Left forelimb (tissue), 1 donor: ENCODE measurements around the gene INAFM1.

Experiments used
- DNase-seq: peaks from one replicate; pipeline ENCODE4 v3.0.0-alpha.2; 2018; ENCODE audit warnings: low spot score

INAFM1 gene

GRCh38 chr19:47274071-47274890 lies at the start of gene INAFM1:
Gene INAFM1 (plus strand): TSS chr19:47274885. CDS start chr19:47274920, 35 bp downstream.
- peak; percentile 100 for DNase-seq

- peak; percentile 93 for DNase-seq
Observed at GRCh38 chr19:47225746-47226425, 48.8 kb upstream of the INAFM1 start.

- DNase-seq = no peak
Observed at GRCh38 chr19:47226426-47227351, 48.0 kb upstream of the INAFM1 start.

- peak; percentile 82 for DNase-seq
Observed at GRCh38 chr19:47227352-47228167, 47.1 kb upstream of the INAFM1 start.

- no peak for DNase-seq
Observed at GRCh38 chr19:47228168-47228936, 46.3 kb upstream of the INAFM1 start.

- no peak for DNase-seq
Observed at GRCh38 chr19:47228937-47229675, 45.6 kb upstream of the INAFM1 start.

DNA sequence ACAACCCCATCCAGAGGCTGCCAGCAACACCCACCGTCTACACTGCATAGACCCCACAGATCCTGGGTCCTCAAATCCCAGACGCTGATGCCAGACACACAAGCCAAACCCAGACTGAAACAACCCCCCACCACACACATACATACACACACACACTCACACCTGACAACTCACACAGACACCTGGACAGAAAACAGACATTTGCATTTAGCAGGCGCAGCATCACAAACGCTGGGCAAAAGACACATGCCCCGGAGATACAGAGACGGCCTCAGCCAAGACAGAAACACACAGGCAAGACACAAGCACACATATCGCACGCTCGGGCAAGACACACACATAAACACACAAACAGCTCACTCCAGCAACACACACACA lies 45.0 kb upstream of the INAFM1 start:
- no peak for DNase-seq

- no peak for DNase-seq
Observed at GRCh38 chr19:47230054-47230920, 44.4 kb upstream of the INAFM1 start.

DNA sequence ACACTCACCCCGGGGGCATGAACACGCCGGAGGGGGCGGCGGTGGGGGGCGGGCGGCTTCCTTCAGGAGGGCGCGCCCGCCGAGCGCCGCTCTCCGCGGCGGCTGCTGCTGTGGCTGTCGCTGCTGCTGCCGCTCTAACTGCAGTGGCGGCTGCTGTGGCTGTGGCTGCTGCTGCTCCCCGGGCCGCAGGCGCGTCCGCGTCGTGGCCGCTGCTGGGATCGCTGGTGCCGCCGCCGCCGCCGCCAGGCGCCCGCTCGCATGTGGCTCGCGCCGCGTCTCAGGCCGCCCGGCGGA lies 43.8 kb upstream of the INAFM1 start, which contains the start of gene BBC3:
Gene BBC3, minus strand, starts transcription at position 279 of the 294 bp plus-strand sequence. CDS start 2,768 bp downstream, outside the sequence.
- DNase-seq = no peak

DNA sequence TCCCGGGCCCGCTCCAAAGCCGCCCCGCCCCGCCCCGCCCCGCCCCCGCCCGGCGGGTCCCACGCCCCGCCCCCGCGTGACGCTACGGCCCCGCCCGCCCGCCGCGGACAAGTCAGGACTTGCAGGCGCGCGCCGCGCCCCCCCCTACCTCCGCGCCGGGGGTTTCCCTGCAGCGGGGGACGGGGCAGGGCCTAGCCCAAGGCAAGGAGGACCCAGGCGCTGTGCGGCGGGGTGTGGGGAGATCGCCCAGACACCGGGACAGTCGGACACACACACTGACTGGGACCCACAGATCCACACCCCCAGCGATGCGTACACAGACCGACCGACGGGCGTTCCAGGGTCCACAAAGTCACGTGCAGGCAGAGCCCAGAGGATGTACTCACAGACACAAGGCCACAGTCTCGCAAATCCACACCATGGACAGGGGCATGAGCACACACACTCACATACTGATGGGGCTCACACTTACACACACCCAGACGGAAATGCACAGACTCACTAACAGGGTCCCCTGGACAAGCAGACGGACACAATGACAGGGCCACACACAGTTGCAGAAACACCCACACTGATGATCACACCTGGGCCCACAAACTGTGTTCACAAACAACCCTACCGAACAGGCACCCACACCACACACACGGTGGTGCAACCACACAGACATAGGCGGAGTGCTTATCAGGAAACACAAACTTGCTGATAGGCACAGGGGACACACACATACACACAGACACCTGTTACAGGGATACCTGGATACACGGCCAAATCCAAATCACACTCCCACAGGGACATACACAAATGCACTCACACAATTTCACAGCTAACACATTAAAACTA lies 43.2 kb upstream of the INAFM1 start:
- DNase-seq = peak; percentile 89

DNA sequence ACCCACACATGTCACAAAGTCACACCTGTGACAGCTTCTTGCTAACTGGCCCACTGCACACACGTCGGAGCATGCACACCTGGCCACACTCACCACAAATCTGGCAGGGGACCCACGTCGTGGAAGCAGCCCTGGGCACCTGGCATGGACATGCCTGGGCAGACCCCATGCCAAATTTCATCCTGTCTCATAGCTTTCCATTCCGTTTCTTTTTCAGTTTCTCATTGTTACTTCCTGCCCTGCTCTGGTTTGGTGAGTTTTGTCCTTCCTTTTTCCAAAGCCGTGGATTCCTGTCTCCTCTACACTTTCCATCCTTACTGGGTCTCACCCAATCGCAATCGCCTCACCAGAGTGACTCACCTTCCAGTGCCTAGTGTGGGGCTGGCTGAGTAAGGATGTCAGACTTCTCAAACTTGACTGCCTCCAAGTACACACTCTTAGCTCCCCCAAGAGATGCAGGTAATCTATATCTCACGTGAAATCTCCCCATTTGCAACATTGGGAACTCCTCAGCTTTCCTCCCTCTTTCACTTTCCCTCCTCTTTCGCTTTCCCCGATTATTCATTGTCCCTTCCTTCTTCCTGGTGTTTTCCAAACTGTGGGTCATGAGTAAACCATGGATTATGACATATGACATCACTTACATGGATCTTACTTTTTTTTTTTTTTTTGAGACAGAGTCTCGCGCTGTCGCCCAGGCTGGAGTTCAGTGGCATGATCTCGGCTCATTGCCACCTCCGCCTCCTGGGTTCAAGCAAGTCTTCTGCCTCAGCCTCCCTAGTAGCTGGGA lies 42.1 kb upstream of the INAFM1 start:
- DNase-seq = no peak

DNA sequence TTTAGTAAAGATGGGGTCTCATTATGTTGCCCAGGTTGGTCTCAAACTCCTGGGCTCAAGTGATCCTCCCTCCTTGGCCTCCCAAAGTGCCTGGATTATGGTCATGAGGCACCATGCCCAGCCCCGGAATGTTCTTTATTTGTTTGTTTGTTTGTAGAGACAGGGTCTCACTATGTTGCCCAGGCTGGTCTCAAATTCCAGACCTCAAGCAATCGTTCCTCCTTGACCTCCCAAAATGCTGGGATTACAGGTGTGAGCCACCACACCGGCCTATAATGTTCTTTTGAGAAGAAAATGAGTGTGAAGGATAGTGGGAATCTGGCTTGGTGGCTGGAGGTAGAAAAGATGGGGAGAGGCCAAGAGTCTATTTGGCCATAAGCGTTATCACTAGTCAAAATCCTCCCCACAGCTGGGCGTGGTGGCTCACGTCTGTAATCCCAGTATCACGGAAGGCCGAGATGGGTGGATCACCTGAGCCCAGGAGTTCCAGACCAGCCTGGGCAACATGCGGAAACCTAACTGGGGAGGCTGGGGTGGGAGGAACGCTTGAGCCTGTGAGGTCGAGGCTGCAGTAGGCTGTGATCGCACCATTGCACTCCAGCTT lies 38.5 kb upstream of the INAFM1 start:
- no peak for DNase-seq

GRCh38 chr19:47239152-47239551 lies 35.5 kb upstream of the INAFM1 start:
- DNase-seq = no peak

- no peak for DNase-seq
Observed at GRCh38 chr19:47239610-47240296, 34.9 kb upstream of the INAFM1 start.

DNA sequence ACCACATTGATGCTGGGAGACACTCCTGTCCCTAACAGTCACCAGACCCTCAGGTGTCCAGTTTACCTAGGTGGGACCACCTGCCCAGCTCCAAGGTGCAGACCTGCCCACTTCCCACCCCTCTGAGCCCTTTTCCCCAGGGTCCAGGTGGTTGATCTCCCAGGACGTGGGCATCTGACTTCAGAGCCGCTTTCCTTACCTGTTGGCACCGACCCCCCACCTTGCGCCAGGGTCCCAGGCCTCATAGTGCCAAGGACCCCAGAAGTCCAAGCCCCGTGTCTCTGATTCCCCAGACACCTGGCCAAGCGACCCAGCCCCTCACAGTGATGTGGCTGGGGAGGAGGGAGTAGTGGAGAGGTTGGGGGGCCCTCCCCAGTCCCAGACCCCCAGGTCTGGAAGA lies 34.1 kb upstream of the INAFM1 start:
- no peak for DNase-seq
